Embryonic facial prominence (tissue), 1 donor: Measurements from ENCODE around the gene NLN.
"Not testable (repeated sequence)": the region's sequence is repeated elsewhere in the genome, so short reads cannot be mapped to it uniquely, and the experiment has no call there.

Experiments
- DNase-seq: peaks from one replicate; pipeline ENCODE4 v3.0.0-alpha.2; 2016; ENCODE audit errors: extremely low spot score

Gene NLN

GRCh38 chr5:65772963-65773362 lies 51.0 kb downstream of the NLN start:
- DNase-seq, result not testable (repeated sequence)

DNA sequence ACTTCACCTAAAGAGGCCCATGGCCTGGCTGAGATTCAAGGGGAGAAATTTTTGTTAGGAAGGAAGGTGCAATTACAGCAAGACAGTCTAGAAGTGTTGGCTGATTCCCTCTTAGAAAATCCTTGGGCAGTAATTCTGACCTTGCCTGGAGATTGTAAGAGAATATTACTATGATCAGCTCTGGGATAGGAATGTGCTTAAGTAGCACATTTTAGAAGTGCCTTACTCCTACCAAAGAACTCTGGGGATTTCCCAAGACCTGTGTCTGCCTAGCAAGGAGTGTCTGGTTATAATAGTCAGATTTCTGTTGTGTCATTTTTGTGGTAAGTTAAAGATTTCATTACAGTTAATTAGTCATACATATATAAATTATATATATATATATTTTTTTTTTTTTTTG lies 52.3 kb downstream of the NLN start:
- DNase-seq, result no peak

- no peak for DNase-seq
Observed at GRCh38 chr5:65775476-65775875, 53.5 kb downstream of the NLN start.

- no peak for DNase-seq
Observed at GRCh38 chr5:65776441-65777141, 54.6 kb downstream of the NLN start.

DNA sequence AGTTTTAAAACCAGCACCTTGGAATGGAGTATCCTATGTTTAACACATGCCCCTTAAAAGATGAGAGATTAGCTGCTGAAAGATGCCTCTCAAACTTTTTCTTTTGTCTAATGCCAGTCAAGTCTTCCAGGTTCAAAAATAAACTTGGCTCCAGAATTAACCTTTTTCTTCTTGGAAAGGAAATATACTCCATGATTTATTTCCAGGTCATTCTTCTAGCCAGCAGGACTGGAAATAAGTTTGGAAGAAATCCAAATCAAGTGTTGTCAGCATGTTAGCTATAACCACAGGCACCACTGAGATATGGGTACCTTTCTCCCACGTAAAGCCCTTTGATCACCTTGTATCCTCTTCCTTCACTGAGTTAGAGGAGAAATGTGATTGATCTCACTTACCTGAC lies 56.1 kb downstream of the NLN start:
- DNase-seq, result no peak

- DNase-seq, result no peak
Observed at GRCh38 chr5:65779643-65780042, 57.6 kb downstream of the NLN start.

DNA sequence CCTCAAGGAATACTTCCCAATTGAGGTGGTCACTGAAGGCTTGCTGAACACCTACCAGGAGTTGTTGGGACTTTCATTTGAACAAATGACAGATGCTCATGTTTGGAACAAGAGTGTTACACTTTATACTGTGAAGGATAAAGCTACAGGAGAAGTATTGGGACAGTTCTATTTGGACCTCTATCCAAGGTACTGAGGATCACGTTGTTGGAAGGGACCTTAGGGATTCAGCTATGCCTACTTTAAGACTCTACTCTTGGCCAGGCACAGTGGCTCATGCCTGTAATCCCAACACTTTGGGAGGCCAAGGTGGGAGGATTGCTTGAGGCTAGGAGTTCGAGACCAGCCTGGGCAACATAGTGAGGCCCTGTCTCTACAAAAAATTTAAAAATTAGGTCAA lies 66.3 kb downstream of the NLN start:
- not testable (repeated sequence) for DNase-seq

GRCh38 chr5:65790371-65791163 lies 68.6 kb downstream of the NLN start:
- DNase-seq, result no peak

DNA sequence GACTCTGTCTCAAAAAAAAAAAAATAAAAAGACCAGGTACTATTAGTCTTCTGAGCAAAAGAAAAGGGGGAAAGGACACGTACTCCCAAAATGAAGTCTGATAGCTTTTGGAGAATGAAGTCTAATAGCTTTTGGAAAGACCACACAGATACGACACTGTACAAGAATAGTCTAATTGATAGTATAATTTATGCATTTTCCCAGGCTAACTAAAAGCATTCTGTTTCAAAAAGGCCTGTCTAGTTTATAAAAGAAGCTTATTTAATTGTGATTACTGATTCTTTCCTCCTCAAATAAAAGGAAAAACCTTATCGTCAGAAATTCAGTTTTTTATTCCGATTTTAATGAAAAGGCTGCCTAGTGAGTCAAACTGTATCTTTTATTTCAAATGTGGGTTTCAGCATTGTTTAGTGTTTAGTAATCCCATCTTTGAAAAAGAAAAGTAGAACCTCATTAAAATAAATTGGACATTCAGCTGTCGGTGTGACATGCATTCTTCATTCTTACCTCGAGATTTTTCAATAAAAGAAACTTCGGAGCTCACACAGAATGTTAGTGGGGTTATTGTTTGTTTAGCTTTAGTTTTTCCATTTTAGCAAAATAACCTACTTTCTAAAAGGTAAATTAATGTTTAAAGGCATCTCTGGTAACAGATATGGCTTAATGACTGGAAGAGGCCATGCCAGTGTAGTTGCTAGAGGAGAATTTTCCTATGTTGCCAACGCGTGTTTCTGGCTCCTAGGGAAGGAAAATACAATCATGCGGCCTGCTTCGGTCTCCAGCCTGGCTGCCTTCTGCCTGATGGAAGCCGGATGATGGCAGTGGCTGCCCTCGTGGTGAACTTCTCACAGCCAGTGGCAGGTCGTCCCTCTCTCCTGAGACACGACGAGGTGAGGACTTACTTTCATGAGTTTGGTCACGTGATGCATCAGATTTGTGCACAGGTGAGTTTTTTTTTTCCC lies 70.0 kb downstream of the NLN start:
- DNase-seq, result no peak

- no peak for DNase-seq
Observed at GRCh38 chr5:65796269-65796668, 74.3 kb downstream of the NLN start.

DNA sequence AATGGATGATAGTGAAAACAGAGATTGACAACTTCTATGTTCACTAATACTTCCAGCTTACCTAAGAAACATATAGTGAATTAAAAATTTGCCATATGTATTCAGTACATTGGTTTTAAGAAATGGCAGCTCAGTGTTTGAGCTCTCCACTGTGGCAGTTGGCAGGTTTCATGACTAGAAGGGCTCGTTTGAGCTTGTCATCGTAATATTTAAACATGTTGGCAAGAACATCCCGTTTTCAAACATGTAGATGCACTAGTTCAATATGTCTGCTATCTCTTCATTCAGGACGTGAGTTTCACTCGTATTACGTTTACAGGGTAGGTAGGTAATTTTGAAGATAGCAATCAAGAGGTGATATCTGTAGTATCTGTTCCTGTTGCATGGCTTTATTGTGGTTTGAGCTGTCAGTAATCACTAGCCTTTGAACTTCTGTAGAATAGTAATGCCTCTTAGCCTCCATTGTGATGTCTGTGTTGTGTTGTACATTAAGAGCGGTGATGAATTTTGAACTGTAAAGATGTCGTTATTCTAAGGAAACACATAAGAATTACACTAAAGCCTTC lies 74.8 kb downstream of the NLN start:
- DNase-seq, result no peak

DNA sequence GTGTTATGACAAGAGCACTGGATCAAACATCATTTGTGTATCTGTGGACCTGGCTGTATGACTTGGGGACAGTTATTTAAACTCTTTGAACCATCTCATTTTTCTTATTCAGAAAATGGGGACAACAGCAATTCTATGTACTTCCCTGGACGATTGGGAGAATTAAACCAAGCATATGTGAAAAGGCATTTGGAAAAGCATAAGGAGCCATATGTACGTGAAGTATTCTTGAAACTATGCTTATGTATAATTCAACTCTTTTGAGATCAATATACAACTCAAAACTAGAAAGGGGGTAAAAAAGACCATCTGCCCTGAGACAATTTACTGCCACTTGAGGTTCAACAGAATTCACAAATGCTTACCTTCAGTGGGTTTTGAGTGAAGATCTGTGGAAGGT lies 75.5 kb downstream of the NLN start:
- no peak for DNase-seq

- no peak for DNase-seq
Observed at GRCh38 chr5:65799857-65800256, 77.9 kb downstream of the NLN start.

- no peak for DNase-seq
Observed at GRCh38 chr5:65800775-65801174, 78.8 kb downstream of the NLN start.

GRCh38 chr5:65801352-65801783 lies 79.4 kb downstream of the NLN start:
- no peak for DNase-seq

GRCh38 chr5:65802080-65802479 lies 80.1 kb downstream of the NLN start:
- no peak for DNase-seq

- DNase-seq, result no peak
Observed at GRCh38 chr5:65802820-65803219, 80.8 kb downstream of the NLN start.

- no peak for DNase-seq
Observed at GRCh38 chr5:65803699-65804391, 81.8 kb downstream of the NLN start.

DNA sequence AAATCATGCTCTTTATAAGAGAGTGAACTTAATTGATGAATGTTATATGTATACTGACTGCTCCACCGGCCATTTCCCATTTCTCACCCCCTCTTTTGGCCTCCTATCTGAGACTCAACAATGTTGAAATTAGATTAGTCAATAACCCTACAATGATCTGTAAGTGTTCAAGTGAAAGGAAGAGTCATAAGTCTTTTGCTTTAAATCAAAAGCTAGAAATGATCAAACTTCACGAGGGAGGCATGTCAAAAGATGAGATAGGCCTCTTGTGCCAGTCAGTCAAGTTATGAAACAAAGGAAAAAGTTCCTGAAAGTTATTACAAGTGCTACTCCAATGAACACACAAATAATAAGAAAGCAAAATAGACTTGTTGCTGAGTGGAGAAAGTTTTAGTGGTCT lies 83.1 kb downstream of the NLN start:
- no peak for DNase-seq

GRCh38 chr5:65807494-65807893 lies 85.5 kb downstream of the NLN start:
- DNase-seq, result not testable (repeated sequence)

GRCh38 chr5:65808251-65808741 lies 86.3 kb downstream of the NLN start:
- DNase-seq, result no peak
